ENCODE results near the gene DNAL1. TPM values are rescaled to one million over a fixed set of nuclear protein-coding genes. Genes with fewer than 3 reads are reported as not detected.

DNAL1 gene
- polyA plus RNA-seq, 1 donor (not counting 4 experiments of a cell fraction or from before 2014, with no cell fraction given), result 8.4 TPM

DNA sequence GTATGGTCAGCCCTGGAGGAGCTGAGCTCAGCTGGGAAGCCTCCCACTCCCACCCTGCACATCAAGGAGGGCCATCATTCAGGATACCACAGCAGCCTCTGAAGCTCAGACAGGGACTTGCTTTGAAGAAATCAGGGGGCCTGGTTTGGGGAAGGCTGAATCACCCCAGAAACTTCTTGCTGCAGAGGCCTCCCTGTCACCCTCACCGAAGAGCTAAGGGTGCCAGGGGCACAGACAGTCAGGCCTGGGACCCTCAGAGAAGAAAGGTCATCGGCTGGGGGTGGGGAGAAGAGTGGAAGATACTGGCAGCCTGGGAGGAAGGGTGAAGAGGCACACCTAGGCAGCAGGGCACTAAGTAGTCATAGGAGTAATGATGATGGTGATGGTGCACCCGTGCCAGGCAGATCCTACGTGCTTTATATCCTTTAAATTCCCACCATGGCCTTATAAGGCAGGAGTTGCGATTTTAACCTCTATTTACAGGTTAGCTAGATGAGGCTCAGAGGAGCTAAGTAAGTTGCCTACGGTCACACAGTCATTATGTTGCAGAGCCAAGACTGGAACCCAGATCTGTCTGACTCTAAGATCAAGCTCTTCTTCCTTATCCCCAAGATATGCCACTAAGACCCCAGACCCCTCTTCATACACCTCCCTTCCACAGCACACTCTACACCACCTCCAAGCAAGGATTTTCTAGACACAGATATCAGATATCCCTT, 97.9 kb downstream of the DNAL1 start:
- Histone ChIP-seq H3K79me2 (ENCODE audit: control insufficient read depth, insufficient read depth, low read length) (peaks cover 88% of the 10 kb centered on the region), H3K36me3 (ENCODE audit: control insufficient read depth in 2 of 2, extremely low read depth in 1 of 2, insufficient read depth in 2 of 2, low read length in 2 of 2) (peaks cover 15 to 30% of the 10 kb centered on the region in 2 experiments), H3K4me3 (ENCODE audit: control insufficient read depth in 2 of 3, extremely low read depth in 1 of 3, insufficient read depth in 2 of 3, low read depth in 1 of 3, low read length in 3 of 3) (peak overlapping the region in 1 of 3 experiments; percentile 62), H3K9me1 (ENCODE audit: control insufficient read depth, extremely low read depth, insufficient read depth, low read length) (peaks cover 14% of the 10 kb centered on the region), H3K9ac (ENCODE audit: control insufficient read depth, extremely low read depth, insufficient read depth, low read length) (peak overlapping the region; percentile 75), H3K27me3 (ENCODE audit: control insufficient read depth, extremely low read depth, insufficient read depth, low read length) (no peaks in the 10 kb centered on the region), H2AFZ (ENCODE audit: control insufficient read depth, low read length) (no peak overlapping the region), H3K4me1 (ENCODE audit: control insufficient read depth, extremely low read depth, insufficient read depth, low read length) (peaks cover 78% of the 10 kb centered on the region), H3K9me3 (ENCODE audit: control insufficient read depth, low read depth, low read length) (no peaks in the 10 kb centered on the region), H4K20me1 (ENCODE audit: control insufficient read depth, extremely low read depth, insufficient read depth, low read length) (peaks cover 19% of the 10 kb centered on the region), H3K4me2 (ENCODE audit: control insufficient read depth, extremely low read depth, insufficient read depth, low read depth, low read length) (peak overlapping the region; percentile 93), H3K27ac (ENCODE audit: control insufficient read depth, insufficient read depth, low read length) (peak overlapping the region; percentile 89)
- TF ChIP-seq, protein P1, sequence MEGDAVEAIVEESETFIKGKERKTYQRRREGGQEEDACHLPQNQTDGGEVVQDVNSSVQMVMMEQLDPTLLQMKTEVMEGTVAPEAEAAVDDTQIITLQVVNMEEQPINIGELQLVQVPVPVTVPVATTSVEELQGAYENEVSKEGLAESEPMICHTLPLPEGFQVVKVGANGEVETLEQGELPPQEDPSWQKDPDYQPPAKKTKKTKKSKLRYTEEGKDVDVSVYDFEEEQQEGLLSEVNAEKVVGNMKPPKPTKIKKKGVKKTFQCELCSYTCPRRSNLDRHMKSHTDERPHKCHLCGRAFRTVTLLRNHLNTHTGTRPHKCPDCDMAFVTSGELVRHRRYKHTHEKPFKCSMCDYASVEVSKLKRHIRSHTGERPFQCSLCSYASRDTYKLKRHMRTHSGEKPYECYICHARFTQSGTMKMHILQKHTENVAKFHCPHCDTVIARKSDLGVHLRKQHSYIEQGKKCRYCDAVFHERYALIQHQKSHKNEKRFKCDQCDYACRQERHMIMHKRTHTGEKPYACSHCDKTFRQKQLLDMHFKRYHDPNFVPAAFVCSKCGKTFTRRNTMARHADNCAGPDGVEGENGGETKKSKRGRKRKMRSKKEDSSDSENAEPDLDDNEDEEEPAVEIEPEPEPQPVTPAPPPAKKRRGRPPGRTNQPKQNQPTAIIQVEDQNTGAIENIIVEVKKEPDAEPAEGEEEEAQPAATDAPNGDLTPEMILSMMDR (optimal IDR thresholded peaks at IDR 0.05 in 1 of 3, IDR thresholded peaks at IDR 0.05 in 1 of 3, conservative IDR thresholded peaks at IDR 0.05 in 1 of 3; ENCODE audit: extremely low read depth in 1 of 3, insufficient read depth in 2 of 3, low read length in 3 of 3), result no peak
- TF ChIP-seq EZH2 (IDR thresholded peaks at IDR 0.05; ENCODE audit: low read length), result no peak
- dilution Hi-C loops (cut with MboI; ENCODE audit: extremely low pct_ligation_motif_present, low sequenced_read_pairs), result no loop called here
- FAIRE-seq (peak; percentile 66), DNase-seq (ENCODE audit: low read depth, low spot score) (no peak)

DNA sequence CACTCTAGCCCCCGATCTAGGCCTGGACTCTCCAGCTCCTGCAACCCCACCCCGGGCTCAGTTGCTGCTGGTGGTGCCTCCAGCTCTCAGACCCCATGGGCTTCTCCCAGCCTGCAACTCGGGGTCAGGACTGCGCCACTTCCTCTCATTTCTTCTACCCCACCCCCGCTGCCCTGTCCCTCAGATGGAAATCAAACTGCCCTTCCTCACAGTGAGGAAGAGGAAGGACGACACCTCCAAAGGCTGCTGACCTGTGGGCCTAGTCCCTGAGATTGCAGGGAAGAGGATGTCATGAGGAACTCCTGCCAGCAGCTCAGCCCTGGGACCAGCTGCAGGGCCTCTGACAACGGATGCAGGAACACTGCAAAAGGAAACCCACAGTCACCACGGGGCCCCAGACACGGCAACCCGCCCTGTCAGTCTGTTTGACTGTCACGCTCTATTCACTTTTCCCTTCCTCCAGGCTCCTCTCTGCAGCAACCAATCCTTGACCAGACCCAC, 98.7 kb downstream of the DNAL1 start:
- peaks cover 19% of the 10 kb centered on the region for H4K20me1 ChIP-seq (ENCODE audit: control insufficient read depth, extremely low read depth, insufficient read depth, low read length)

More for the DNA sequence above, 98.7 kb downstream of the DNAL1 start:
- H3K4me1 ChIP-seq (ENCODE audit: control insufficient read depth, extremely low read depth, insufficient read depth, low read length), result peaks cover 84% of the 10 kb centered on the region
- no peaks in the 10 kb centered on the region for H3K9me3 ChIP-seq (ENCODE audit: control insufficient read depth, low read depth, low read length)
- no peak overlapping the region for H3K4me3 ChIP-seq (ENCODE audit: control insufficient read depth in 2 of 3, extremely low read depth in 1 of 3, insufficient read depth in 2 of 3, low read depth in 1 of 3, low read length in 3 of 3)
- peaks cover 89% of the 10 kb centered on the region for H3K79me2 ChIP-seq (ENCODE audit: control insufficient read depth, insufficient read depth, low read length)
- dilution Hi-C loops (cut with MboI; ENCODE audit: extremely low pct_ligation_motif_present, low sequenced_read_pairs), result no loop called here
- peak overlapping the region; percentile 45 for H3K9ac ChIP-seq (ENCODE audit: control insufficient read depth, extremely low read depth, insufficient read depth, low read length)
- DNase-seq (ENCODE audit: low read depth, low spot score), result no peak
- peaks cover 12 to 22% of the 10 kb centered on the region in 2 experiments for H3K36me3 ChIP-seq (ENCODE audit: control insufficient read depth in 2 of 2, extremely low read depth in 1 of 2, insufficient read depth in 2 of 2, low read length in 2 of 2)
- H3K27ac ChIP-seq (ENCODE audit: control insufficient read depth, insufficient read depth, low read length), result peak overlapping the region; percentile 89
- H2AFZ ChIP-seq (ENCODE audit: control insufficient read depth, low read length), result no peak overlapping the region
- H3K9me1 ChIP-seq (ENCODE audit: control insufficient read depth, extremely low read depth, insufficient read depth, low read length), result peaks cover 14% of the 10 kb centered on the region
- no peaks in the 10 kb centered on the region for H3K27me3 ChIP-seq (ENCODE audit: control insufficient read depth, extremely low read depth, insufficient read depth, low read length)
- no peak for FAIRE-seq
- peak overlapping the region; percentile 62 for H3K4me2 ChIP-seq (ENCODE audit: control insufficient read depth, extremely low read depth, insufficient read depth, low read depth, low read length)
- TF ChIP-seq, protein P1 (optimal IDR thresholded peaks at IDR 0.05 in 1 of 3, IDR thresholded peaks at IDR 0.05 in 1 of 3, conservative IDR thresholded peaks at IDR 0.05 in 1 of 3; ENCODE audit: extremely low read depth in 1 of 3, insufficient read depth in 2 of 3, low read length in 3 of 3), result no peak
- TF ChIP-seq EZH2 (IDR thresholded peaks at IDR 0.05; ENCODE audit: low read length), result no peak

All from keratinocyte (primary cell).